ENCODE measurements around the gene PSMG1. TPM values are rescaled to one million over a fixed set of nuclear protein-coding genes. Genes with fewer than 3 reads are reported as not detected.
A peak's percentile ranks its signal among the peaks of the same experiment; 100 is the strongest.

The PSMG1 gene
- total and polyA plus RNA-seq, 9 of the 15 experiments (the other 6 are each of a cell fraction or from before 2014, with no cell fraction given) = 54.5 to 427 (median 328) TPM

DNA sequence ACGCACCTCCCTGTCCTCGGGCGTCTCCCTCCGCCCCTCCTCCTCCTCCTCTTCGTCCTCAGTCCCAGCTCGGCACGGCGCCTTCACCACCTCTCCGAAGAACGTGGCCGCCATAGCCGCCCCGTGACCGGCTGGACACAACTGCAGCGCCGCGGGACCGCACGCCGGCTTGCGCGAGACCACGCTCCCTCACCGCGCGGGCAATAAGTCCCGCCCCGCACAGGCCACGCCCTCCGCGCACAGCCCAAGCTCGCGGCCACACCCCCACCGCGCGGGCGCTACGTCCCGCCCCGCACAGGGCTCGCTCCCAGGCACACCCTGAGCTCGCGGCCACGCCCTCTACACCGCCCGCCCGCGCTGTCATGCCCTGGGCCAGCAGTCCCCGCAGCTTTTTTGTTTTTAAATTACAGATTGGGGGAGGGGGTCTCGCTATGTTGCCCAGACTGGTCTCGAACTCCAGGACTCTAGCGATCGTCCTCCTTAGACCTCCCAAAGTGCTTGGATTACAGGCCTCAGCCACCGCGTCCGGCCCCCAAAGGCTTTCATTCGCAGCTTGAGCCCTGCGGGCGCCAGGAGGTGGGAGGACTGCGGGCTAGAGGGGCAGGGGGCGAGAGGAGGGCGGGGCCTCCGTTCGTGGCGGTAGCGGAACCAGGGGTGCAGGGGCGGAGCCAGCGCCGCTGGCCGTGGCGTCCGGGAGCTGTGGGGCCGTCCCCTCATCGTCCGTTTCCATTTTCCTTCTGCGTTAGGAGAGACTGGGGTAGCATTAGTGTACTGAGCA, at the start of gene PSMG1 (continued):
- TF ChIP-seq, protein P1, sequence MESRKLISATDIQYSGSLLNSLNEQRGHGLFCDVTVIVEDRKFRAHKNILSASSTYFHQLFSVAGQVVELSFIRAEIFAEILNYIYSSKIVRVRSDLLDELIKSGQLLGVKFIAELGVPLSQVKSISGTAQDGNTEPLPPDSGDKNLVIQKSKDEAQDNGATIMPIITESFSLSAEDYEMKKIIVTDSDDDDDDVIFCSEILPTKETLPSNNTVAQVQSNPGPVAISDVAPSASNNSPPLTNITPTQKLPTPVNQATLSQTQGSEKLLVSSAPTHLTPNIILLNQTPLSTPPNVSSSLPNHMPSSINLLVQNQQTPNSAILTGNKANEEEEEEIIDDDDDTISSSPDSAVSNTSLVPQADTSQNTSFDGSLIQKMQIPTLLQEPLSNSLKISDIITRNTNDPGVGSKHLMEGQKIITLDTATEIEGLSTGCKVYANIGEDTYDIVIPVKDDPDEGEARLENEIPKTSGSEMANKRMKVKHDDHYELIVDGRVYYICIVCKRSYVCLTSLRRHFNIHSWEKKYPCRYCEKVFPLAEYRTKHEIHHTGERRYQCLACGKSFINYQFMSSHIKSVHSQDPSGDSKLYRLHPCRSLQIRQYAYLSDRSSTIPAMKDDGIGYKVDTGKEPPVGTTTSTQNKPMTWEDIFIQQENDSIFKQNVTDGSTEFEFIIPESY (CRISPR knock-in tag; IDR thresholded peaks at IDR 0.05) = peak; percentile 75
- TF ChIP-seq PTRF (tag; IDR thresholded peaks at IDR 0.05) (no peak), HLTF (IDR thresholded peaks at IDR 0.05) (no peak), RFX7 (CRISPR knock-in tag; IDR thresholded peaks at IDR 0.05) (0 out of 2 replicates have a peak, but pooled peaks have one; percentile 78), HMG20A (CRISPR knock-in tag; conservative IDR thresholded peaks at IDR 0.05) (no peak)
- TF ChIP-seq, protein P2, sequence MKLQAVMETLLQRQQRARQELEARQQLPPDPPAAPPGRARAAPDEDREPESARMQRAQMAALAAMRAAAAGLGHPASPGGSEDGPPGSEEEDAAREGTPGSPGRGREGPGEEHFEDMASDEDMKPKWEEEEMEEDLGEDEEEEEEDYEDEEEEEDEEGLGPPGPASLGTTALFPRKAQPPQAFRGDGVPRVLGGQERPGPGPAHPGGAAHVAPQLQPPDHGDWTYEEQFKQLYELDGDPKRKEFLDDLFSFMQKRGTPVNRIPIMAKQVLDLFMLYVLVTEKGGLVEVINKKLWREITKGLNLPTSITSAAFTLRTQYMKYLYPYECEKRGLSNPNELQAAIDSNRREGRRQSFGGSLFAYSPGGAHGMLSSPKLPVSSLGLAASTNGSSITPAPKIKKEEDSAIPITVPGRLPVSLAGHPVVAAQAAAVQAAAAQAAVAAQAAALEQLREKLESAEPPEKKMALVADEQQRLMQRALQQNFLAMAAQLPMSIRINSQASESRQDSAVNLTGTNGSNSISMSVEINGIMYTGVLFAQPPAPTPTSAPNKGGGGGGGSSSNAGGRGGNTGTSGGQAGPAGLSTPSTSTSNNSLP (IDR thresholded peaks at IDR 0.05; ENCODE audit: borderline replicate concordance, low read depth, low read length) = no peak
- TF ChIP-seq, protein P3, sequence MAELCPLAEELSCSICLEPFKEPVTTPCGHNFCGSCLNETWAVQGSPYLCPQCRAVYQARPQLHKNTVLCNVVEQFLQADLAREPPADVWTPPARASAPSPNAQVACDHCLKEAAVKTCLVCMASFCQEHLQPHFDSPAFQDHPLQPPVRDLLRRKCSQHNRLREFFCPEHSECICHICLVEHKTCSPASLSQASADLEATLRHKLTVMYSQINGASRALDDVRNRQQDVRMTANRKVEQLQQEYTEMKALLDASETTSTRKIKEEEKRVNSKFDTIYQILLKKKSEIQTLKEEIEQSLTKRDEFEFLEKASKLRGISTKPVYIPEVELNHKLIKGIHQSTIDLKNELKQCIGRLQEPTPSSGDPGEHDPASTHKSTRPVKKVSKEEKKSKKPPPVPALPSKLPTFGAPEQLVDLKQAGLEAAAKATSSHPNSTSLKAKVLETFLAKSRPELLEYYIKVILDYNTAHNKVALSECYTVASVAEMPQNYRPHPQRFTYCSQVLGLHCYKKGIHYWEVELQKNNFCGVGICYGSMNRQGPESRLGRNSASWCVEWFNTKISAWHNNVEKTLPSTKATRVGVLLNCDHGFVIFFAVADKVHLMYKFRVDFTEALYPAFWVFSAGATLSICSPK (IDR thresholded peaks at IDR 0.05; ENCODE audit: borderline replicate concordance) = no peak
- TF ChIP-seq, protein P4, sequence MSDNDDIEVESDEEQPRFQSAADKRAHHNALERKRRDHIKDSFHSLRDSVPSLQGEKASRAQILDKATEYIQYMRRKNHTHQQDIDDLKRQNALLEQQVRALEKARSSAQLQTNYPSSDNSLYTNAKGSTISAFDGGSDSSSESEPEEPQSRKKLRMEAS (CRISPR knock-in tag; IDR thresholded peaks at IDR 0.05) = peak; percentile 91
- TF ChIP-seq, protein P5, sequence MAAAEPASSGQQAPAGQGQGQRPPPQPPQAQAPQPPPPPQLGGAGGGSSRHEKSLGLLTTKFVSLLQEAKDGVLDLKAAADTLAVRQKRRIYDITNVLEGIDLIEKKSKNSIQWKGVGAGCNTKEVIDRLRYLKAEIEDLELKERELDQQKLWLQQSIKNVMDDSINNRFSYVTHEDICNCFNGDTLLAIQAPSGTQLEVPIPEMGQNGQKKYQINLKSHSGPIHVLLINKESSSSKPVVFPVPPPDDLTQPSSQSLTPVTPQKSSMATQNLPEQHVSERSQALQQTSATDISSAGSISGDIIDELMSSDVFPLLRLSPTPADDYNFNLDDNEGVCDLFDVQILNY (CRISPR knock-in tag; IDR thresholded peaks at IDR 0.05) = 0 out of 2 replicates have a peak, but pooled peaks have one; percentile 35
